GM20000 (cell line): ENCODE results near the gene MATN4.

Experiments used
- DNase-seq: peaks from one replicate; pipeline ENCODE4 v3.0.0; 2012; ENCODE audit warnings: low spot score
- TF ChIP-seq, protein P1 (sequence below): IDR thresholded peaks from 2 replicates; pipeline ENCODE4 v1.5.1; 2012; ENCODE audit warnings: mild to moderate bottlenecking, control low read depth; ENCODE audit errors: extremely low read depth, missing control alignments

Gene MATN4

GRCh38 chr20:45282700-45283550 is 25.2 kb downstream of the MATN4 start:
- no peak for DNase-seq
- TF ChIP-seq, protein P1, sequence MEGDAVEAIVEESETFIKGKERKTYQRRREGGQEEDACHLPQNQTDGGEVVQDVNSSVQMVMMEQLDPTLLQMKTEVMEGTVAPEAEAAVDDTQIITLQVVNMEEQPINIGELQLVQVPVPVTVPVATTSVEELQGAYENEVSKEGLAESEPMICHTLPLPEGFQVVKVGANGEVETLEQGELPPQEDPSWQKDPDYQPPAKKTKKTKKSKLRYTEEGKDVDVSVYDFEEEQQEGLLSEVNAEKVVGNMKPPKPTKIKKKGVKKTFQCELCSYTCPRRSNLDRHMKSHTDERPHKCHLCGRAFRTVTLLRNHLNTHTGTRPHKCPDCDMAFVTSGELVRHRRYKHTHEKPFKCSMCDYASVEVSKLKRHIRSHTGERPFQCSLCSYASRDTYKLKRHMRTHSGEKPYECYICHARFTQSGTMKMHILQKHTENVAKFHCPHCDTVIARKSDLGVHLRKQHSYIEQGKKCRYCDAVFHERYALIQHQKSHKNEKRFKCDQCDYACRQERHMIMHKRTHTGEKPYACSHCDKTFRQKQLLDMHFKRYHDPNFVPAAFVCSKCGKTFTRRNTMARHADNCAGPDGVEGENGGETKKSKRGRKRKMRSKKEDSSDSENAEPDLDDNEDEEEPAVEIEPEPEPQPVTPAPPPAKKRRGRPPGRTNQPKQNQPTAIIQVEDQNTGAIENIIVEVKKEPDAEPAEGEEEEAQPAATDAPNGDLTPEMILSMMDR = no peak

- TF ChIP-seq, protein P1 = no peak
These were observed 28.1 kb downstream of the MATN4 start for GRCh38 chr20:45279992-45280391.

GRCh38 chr20:45275338-45275737 is 32.8 kb downstream of the MATN4 start:
- TF ChIP-seq, protein P1 = no peak
- no peak for DNase-seq

More at GRCh38 chr20:45279992-45280391, 28.1 kb downstream of the MATN4 start:
- no peak for DNase-seq

- DNase-seq = no peak
- TF ChIP-seq, protein P1 = no peak
These were observed 38.3 kb downstream of the MATN4 start for GRCh38 chr20:45269754-45270270.

DNA sequence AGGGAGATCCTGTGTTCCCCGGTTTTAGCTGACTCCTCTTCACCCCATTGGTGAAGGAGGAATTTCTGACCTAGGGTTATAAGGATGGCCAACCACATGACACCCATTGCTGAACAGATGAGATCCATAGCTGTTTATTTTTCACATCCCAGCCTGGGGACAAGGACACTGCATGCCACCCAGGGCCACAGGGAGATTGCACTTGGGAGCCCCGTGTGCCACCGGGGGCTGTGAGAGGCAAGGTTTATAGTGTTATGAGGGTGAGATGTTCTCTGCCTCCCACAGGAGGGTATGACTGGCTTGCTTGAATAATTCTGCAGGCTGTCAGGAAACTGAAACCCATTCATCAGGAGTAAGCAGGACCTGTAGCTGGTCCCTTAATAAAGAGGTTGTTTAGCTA is 39.0 kb downstream of the MATN4 start:
- TF ChIP-seq, protein P1 = no peak
- DNase-seq = no peak

GRCh38 chr20:45268531-45268930 is 39.6 kb downstream of the MATN4 start:
- TF ChIP-seq, protein P1 = no peak
- no peak for DNase-seq

DNA sequence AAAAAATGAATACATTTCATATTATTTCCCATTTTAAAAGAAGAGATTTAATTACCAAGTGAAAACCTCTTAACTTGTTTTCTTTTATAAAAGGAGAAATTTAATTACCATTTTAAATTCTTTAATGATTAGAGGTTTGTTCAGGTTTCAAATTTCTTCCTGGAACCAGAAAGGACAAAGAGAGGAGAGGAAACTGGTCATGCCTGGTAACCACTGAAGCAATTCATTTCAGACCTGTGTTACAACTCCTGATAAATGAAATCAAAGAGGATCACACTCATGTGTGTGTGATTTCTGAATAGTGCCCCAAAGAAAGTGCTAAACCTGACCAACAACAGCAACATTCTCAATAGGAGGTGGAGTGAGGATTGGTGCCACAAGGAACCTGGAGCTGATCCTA is 41.1 kb downstream of the MATN4 start:
- TF ChIP-seq, protein P1 = no peak
- DNase-seq = no peak
